ENCODE data around the gene ARHGEF18.

ARHGEF18 gene

GRCh38 chr19:7360393-7360984 is 11.8 kb downstream of the ARHGEF18 start:
- ChIA-PET POLR2A (no interaction called here), CTCF (interaction anchor here (0.6 to 1.0 kb wide), 4 partner anchors 208 to 439 kb away, joined by 3 read pairs; no protein-coding TSS in a partner anchor)
- Histone ChIP-seq H3K27ac (ENCODE audit: extremely low read depth, low read depth, low read length) (no peak overlapping the region), H3K9me3 (ENCODE audit: control insufficient read depth, insufficient read depth, low read depth, low read length) (no peaks in the 10 kb centered on the region), H3K4me3 (ENCODE audit: low read depth, low read length) (no peak overlapping the region), H3K36me3 (ENCODE audit: control insufficient read depth in 2 of 2, insufficient read depth in 1 of 2, low read length in 2 of 2) (no peaks in the 10 kb centered on the region), H3K4me1 (ENCODE audit: control insufficient read depth, insufficient read depth, low read length) (no peaks in the 10 kb centered on the region)
- TF ChIP-seq ZNF692 (tag by site-specific recombination; IDR thresholded peaks at IDR 0.05) (no peak), ZBTB10 (tag by site-specific recombination; IDR thresholded peaks at IDR 0.05) (no peak), ZNF416 (tag by site-specific recombination; IDR thresholded peaks at IDR 0.05) (no peak), ZNF664 (tag by site-specific recombination; IDR thresholded peaks at IDR 0.05) (no peak), ZNF184 (tag by site-specific recombination; IDR thresholded peaks at IDR 0.05) (no peak), YY1 (tag by site-specific recombination; IDR thresholded peaks at IDR 0.05) (no peak), MZF1 (tag by site-specific recombination; IDR thresholded peaks at IDR 0.05; ENCODE audit: borderline replicate concordance) (no peak), ZNF366 (tag by site-specific recombination; conservative IDR thresholded peaks at IDR 0.05) (no peak), ZSCAN30 (tag by site-specific recombination; IDR thresholded peaks at IDR 0.05) (no peak), ZNF544 (tag by site-specific recombination; IDR thresholded peaks at IDR 0.05) (no peak), ZNF239 (tag by site-specific recombination; IDR thresholded peaks at IDR 0.05) (no peak), KLF9 (tag by site-specific recombination; IDR thresholded peaks at IDR 0.05; ENCODE audit: low read depth) (no peak)

- Histone ChIP-seq H3K4me3 (ENCODE audit: low read depth, low read length) (no peak overlapping the region), H3K4me1 (ENCODE audit: control insufficient read depth, insufficient read depth, low read length) (no peaks in the 10 kb centered on the region), H3K9me3 (ENCODE audit: control insufficient read depth, insufficient read depth, low read depth, low read length) (no peaks in the 10 kb centered on the region), H3K27ac (ENCODE audit: extremely low read depth, low read depth, low read length) (no peak overlapping the region), H3K36me3 (ENCODE audit: control insufficient read depth in 2 of 2, insufficient read depth in 1 of 2, low read length in 2 of 2) (no peaks in the 10 kb centered on the region)
- TF ChIP-seq ZNF350 (tag by site-specific recombination; IDR thresholded peaks at IDR 0.05): no peak
- TF ChIP-seq ZBTB17 (tag by site-specific recombination; IDR thresholded peaks at IDR 0.05): peak; percentile 49; the same call in 1 of the 2 replicates
- TF ChIP-seq ZNF366 (tag by site-specific recombination; conservative IDR thresholded peaks at IDR 0.05): peak; percentile 95
- 0 out of 2 replicates have a peak, but pooled peaks have one; percentile 10 for TF ChIP-seq ZNF112 (tag by site-specific recombination; IDR thresholded peaks at IDR 0.05)
- no peak for TF ChIP-seq ZNF133 (tag by site-specific recombination; IDR thresholded peaks at IDR 0.05)
- 0 out of 2 replicates have a peak, but pooled peaks have one; percentile 48 for TF ChIP-seq ZNF114 (tag by site-specific recombination; IDR thresholded peaks at IDR 0.05)
- no peak for TF ChIP-seq ZNF555 (tag by site-specific recombination; conservative IDR thresholded peaks at IDR 0.05)
- no peak for TF ChIP-seq ZNF513 (tag by site-specific recombination; IDR thresholded peaks at IDR 0.05)
- ChIA-PET CTCF (interaction anchor here (0.8 kb wide), 1 partner anchor 380 kb away, joined by 4 read pairs; no protein-coding TSS in a partner anchor), POLR2A (no interaction called here)
Measured at GRCh38 chr19:7363225-7363624, 14.5 kb downstream of the ARHGEF18 start.

Data from HEK293 (cell line).